ENCODE data around the gene MAGI2.

MAGI2 gene

GRCh38 chr7:79361214-79361613 lies 92.3 kb downstream of the MAGI2 start:
- no peak for DNase-seq (ENCODE audit: low read depth)
- no peak overlapping the region for H3K4me3 ChIP-seq (ENCODE audit: low read depth, low read length)
- TF ChIP-seq, protein P1, sequence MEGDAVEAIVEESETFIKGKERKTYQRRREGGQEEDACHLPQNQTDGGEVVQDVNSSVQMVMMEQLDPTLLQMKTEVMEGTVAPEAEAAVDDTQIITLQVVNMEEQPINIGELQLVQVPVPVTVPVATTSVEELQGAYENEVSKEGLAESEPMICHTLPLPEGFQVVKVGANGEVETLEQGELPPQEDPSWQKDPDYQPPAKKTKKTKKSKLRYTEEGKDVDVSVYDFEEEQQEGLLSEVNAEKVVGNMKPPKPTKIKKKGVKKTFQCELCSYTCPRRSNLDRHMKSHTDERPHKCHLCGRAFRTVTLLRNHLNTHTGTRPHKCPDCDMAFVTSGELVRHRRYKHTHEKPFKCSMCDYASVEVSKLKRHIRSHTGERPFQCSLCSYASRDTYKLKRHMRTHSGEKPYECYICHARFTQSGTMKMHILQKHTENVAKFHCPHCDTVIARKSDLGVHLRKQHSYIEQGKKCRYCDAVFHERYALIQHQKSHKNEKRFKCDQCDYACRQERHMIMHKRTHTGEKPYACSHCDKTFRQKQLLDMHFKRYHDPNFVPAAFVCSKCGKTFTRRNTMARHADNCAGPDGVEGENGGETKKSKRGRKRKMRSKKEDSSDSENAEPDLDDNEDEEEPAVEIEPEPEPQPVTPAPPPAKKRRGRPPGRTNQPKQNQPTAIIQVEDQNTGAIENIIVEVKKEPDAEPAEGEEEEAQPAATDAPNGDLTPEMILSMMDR (conservative IDR thresholded peaks at IDR 0.05; ENCODE audit: low read depth, low read length): no peak

GRCh38 chr7:79359827-79360226 lies 93.6 kb downstream of the MAGI2 start:
- TF ChIP-seq, protein P1 (conservative IDR thresholded peaks at IDR 0.05; ENCODE audit: low read depth, low read length): no peak
- no peak for DNase-seq (ENCODE audit: low read depth)
- no peak overlapping the region for H3K4me3 ChIP-seq (ENCODE audit: low read depth, low read length)

DNA sequence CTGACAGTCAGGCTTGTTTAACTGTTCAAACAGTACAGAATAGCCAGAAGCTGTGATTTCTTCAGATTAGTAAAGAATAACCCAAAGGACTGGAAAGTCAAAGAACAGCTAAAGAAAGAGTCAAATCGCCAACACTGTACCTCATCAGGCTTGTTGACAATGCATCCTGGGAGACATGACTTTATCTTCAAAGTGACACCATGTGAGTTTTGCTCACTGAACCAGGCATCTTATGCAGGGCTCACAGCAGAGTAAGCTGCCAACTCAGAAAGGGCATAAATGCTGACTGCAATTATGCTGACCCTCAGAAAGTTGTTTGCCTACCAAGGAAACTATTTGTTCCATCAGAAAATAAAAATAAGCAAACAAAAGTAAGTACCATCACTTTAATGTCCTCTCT lies 96.4 kb downstream of the MAGI2 start:
- DNase-seq (ENCODE audit: low read depth): no peak
- TF ChIP-seq, protein P1 (conservative IDR thresholded peaks at IDR 0.05; ENCODE audit: low read depth, low read length): no peak

DNA sequence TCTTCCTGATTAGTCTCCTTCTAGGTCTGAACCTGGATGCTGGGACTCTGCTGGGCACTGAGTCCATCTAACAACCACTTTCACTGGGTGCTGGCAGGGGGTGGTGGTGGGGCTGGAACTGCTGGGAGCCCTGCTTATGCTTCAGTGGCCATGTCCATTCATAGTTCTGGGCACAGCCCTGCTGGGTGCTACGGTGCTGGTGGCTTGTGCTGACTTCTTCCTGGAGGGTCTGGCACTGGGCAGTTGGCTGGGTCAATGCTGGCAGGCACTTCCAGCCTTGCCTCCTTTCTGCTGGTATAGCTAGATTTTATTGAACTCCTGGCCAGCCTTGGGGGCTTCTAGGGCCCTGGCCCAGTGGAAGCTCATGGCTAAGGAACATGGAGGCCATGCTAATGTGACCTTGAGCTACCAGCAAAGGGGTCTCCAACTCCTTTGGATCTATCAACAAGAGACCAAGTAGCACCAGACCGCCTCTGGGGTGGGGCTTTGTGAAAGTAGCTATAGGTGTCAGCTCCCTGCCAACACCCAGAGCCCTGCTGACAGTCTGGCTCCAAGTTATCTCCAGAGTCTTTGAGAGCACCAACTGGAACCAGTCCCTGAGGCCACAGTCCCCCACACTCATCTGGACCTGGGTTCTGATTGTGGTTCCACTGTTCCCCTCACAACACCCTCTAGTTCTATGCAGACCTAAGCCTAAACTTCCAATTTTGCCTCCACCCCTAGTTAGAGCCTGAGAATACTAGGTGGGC lies 99.6 kb downstream of the MAGI2 start:
- H3K4me3 ChIP-seq (ENCODE audit: low read depth, low read length): no peak overlapping the region
- TF ChIP-seq, protein P1 (conservative IDR thresholded peaks at IDR 0.05; ENCODE audit: low read depth, low read length): no peak
- no peak for DNase-seq (ENCODE audit: low read depth)

More for the DNA sequence above, 96.4 kb downstream of the MAGI2 start:
- H3K4me3 ChIP-seq (ENCODE audit: low read depth, low read length): no peak overlapping the region

GRCh38 chr7:79352323-79352722 lies 101.1 kb downstream of the MAGI2 start:
- DNase-seq (ENCODE audit: low read depth): peak; percentile 26
- no peak overlapping the region for H3K4me3 ChIP-seq (ENCODE audit: low read depth, low read length)
- TF ChIP-seq, protein P1 (conservative IDR thresholded peaks at IDR 0.05; ENCODE audit: low read depth, low read length): no peak

DNA sequence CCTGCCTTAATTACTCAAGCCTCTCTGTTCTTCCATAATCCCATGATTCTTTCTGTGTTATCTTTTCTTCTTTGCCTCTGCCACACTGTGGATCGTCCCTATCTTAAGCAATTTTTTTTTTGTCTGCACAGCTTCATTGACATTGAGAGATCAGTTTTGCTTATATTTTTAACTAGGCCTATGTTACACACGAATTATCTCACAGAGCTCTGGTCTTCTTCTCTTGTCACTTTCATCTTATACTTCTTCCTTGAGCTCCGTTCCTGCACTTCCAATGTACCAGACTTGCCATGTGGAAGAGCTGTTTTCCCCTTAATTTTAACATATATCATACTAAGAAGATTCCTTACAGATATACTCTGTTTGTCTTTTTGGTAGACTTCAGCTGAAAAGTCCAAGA lies 106.1 kb downstream of the MAGI2 start:
- DNase-seq (ENCODE audit: low read depth): no peak
- H3K4me3 ChIP-seq (ENCODE audit: low read depth, low read length): no peak overlapping the region
- TF ChIP-seq, protein P1 (conservative IDR thresholded peaks at IDR 0.05; ENCODE audit: low read depth, low read length): no peak

GRCh38 chr7:79341902-79342301 lies 111.6 kb downstream of the MAGI2 start:
- TF ChIP-seq, protein P1 (conservative IDR thresholded peaks at IDR 0.05; ENCODE audit: low read depth, low read length): peak; percentile 37
- DNase-seq (ENCODE audit: low read depth): peak; percentile 35
- H3K4me3 ChIP-seq (ENCODE audit: low read depth, low read length): no peak overlapping the region

All from choroid plexus epithelial cell (primary cell).